ENCODE results near the gene PCNX1. TPM values are rescaled to one million over a fixed set of nuclear protein-coding genes. Genes with fewer than 3 reads are reported as not detected.

The PCNX1 gene
- polyA plus RNA-seq, 3 donors: 7.3 to 26.7 (median 8.1) TPM

DNA sequence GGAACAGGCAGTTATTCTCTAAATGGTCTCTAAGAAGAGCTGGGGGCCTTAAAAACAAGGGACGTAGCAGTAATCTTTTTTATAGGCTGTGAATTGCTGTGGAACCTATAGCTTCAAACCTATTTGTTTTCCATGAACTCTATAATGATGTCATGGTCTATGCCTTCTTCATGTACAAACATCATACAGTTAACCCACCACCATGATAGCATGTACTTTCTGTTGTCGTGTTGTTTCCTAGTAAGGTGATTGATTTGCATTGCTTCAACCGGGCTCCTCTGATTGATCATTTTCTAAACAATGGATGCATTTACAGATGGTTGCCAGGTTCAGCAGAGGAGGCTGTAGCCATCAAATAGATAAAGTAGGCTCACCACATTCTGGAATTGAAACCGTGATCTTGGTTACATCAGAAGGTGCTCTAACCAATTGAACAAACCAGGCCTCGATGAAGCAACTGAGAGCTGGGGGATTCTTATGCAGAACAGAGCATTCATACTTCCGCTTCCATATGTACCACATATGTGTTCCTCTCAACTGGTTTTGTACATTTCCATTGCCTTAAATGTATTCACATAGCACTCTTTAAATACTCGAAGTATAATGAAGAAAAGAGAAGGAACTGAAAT, 25.6 kb upstream of the PCNX1 start:
- intact Hi-C loops (cut with micrococcal nuclease): no loop called here
- no peaks in the 10 kb centered on the region for H3K27me3 ChIP-seq (ENCODE audit: control insufficient read depth in 2 of 2, insufficient read depth in 2 of 2, low read length in 2 of 2)
- H3K36me3 ChIP-seq (replicated peaks in 1 of 2; ENCODE audit: control insufficient read depth in 1 of 2, insufficient read depth in 2 of 2, low read length in 2 of 2): no peaks in the 10 kb centered on the region
- H3K9me3 ChIP-seq (replicated peaks in 1 of 2; ENCODE audit: control insufficient read depth in 1 of 2, insufficient read depth in 1 of 2, low read length in 2 of 2): no peaks in the 10 kb centered on the region
- H2AFZ ChIP-seq (ENCODE audit: insufficient read depth, low read depth, low read length, poor library complexity, severe bottlenecking): no peak overlapping the region
- H3K79me2 ChIP-seq (ENCODE audit: insufficient read depth, low read length): no peaks in the 10 kb centered on the region
- Mint-ChIP-seq H3K9me3 (peaks cover 0 to 3% (median 0%) of the 10 kb centered on the region in 7 donors), H3K27ac (peak overlapping the region; percentile 98 to 100 (median 99)), H3K4me3 (peak overlapping the region in 1 of 2 donors; percentile 72), H3K27me3 (ENCODE audit: low read depth in 3 of 3) (peaks cover 0 to 2% (median 1%) of the 10 kb centered on the region in 3 donors), H3K36me3 (peaks cover 0 to 3% of the 10 kb centered on the region in 2 donors), H3K4me1 (peaks cover 77% of the 10 kb centered on the region)
- no peaks in the 10 kb centered on the region for H4K20me1 ChIP-seq (ENCODE audit: insufficient read depth, low read length)
- peak overlapping the region; percentile 87 to 99 for H3K27ac ChIP-seq (ENCODE audit: low read depth in 1 of 2, low read length in 2 of 2)
- H3K4me1 ChIP-seq (ENCODE audit: control insufficient read depth in 1 of 2, insufficient read depth in 2 of 2, low read length in 2 of 2): peaks cover 73 to 77% of the 10 kb centered on the region in 2 donors
- H3K9ac ChIP-seq (ENCODE audit: insufficient read depth, low read length, poor library complexity, severe bottlenecking): peak overlapping the region; percentile 71
- 0% methylated on average over 2 of the region's 7 CpGs for WGBS (ENCODE audit: insufficient coverage)
- peak overlapping the region in 1 of 3 experiments; percentile 58 for H3K4me3 ChIP-seq (replicated peaks in 1 of 3; ENCODE audit: low read depth in 2 of 3, low read length in 3 of 3)
- peak; percentile 77 to 96 (median 94) for DNase-seq
- peak overlapping the region; percentile 66 for H3K4me2 ChIP-seq (replicated peaks; ENCODE audit: extremely low read depth, low read length, poor library complexity, severe bottlenecking)
- TF ChIP-seq, protein P1, sequence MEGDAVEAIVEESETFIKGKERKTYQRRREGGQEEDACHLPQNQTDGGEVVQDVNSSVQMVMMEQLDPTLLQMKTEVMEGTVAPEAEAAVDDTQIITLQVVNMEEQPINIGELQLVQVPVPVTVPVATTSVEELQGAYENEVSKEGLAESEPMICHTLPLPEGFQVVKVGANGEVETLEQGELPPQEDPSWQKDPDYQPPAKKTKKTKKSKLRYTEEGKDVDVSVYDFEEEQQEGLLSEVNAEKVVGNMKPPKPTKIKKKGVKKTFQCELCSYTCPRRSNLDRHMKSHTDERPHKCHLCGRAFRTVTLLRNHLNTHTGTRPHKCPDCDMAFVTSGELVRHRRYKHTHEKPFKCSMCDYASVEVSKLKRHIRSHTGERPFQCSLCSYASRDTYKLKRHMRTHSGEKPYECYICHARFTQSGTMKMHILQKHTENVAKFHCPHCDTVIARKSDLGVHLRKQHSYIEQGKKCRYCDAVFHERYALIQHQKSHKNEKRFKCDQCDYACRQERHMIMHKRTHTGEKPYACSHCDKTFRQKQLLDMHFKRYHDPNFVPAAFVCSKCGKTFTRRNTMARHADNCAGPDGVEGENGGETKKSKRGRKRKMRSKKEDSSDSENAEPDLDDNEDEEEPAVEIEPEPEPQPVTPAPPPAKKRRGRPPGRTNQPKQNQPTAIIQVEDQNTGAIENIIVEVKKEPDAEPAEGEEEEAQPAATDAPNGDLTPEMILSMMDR (IDR thresholded peaks at IDR 0.05): no peak

DNA sequence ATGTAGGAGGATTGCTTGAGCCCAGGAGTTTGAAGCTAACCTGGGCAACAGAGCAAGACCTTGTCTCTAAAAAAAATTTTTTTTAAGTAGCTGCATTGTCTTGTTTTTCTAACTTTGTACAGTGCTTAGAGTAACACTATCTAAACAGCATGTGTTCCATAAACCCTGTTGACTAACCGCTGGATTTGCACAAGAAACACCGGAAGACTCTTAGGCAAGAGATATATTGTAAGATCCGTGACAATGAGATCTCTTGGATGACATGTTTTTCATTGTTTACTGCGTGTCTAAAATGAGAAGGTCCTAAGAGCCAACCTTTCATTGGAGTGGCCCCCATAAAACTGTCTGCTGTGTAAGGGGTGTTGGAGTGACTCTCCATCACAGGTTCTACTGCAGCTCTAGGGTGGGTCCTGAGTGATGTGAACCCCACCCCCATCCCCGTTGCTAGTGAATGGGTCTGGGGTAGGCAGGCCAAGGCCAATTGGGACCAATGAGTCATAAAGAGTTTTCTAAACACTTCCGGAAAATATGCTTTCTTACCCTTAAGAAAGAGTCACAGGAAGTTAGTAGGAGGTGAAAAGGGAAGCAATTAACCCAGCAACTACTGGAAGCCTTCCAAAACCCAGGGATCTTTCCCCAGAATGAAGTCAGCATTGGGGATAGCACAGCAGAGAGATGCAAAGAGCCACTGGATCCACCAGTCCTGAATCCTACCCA, 24.3 kb upstream of the PCNX1 start:
- intact Hi-C loops (cut with micrococcal nuclease): no loop called here
- H3K9ac ChIP-seq (ENCODE audit: insufficient read depth, low read length, poor library complexity, severe bottlenecking): peak overlapping the region; percentile 71
- H3K79me2 ChIP-seq (ENCODE audit: insufficient read depth, low read length): no peaks in the 10 kb centered on the region

More for the DNA sequence above, 24.3 kb upstream of the PCNX1 start:
- Histone ChIP-seq H3K36me3 (replicated peaks in 1 of 2; ENCODE audit: control insufficient read depth in 1 of 2, insufficient read depth in 2 of 2, low read length in 2 of 2) (no peaks in the 10 kb centered on the region), H2AFZ (ENCODE audit: insufficient read depth, low read depth, low read length, poor library complexity, severe bottlenecking) (peak overlapping the region; percentile 37), H3K9me3 (replicated peaks in 1 of 2; ENCODE audit: control insufficient read depth in 1 of 2, insufficient read depth in 1 of 2, low read length in 2 of 2) (no peaks in the 10 kb centered on the region), H3K4me2 (replicated peaks; ENCODE audit: extremely low read depth, low read length, poor library complexity, severe bottlenecking) (peak overlapping the region; percentile 66), H3K27ac (ENCODE audit: low read depth in 1 of 2, low read length in 2 of 2) (peak overlapping the region; percentile 87 to 99), H3K4me3 (replicated peaks in 1 of 3; ENCODE audit: low read depth in 2 of 3, low read length in 3 of 3) (peak overlapping the region in 1 of 3 experiments; percentile 58), H4K20me1 (ENCODE audit: insufficient read depth, low read length) (no peaks in the 10 kb centered on the region), H3K27me3 (ENCODE audit: control insufficient read depth in 2 of 2, insufficient read depth in 2 of 2, low read length in 2 of 2) (no peaks in the 10 kb centered on the region), H3K4me1 (ENCODE audit: control insufficient read depth in 1 of 2, insufficient read depth in 2 of 2, low read length in 2 of 2) (peaks cover 85 to 90% of the 10 kb centered on the region in 2 donors)
- Mint-ChIP-seq H3K9me3 (peaks cover 0 to 2% (median 0%) of the 10 kb centered on the region in 7 donors), H3K4me1 (peaks cover 90% of the 10 kb centered on the region), H3K27me3 (ENCODE audit: low read depth in 3 of 3) (peaks cover 0 to 4% (median 1%) of the 10 kb centered on the region in 3 donors), H3K27ac (peak overlapping the region; percentile 98 to 100 (median 99)), H3K36me3 (peaks cover 0 to 3% of the 10 kb centered on the region in 2 donors), H3K4me3 (peak overlapping the region; percentile 50 to 72)
- WGBS (ENCODE audit: insufficient coverage): 0% methylated on average over 2 of the region's 6 CpGs
- peak; percentile 86 to 98 (median 96) for DNase-seq
- TF ChIP-seq, protein P1 (IDR thresholded peaks at IDR 0.05): no peak

All from CD14-positive monocyte (primary cell).